H1 (cell line): ENCODE measurements around the gene CCDC51. TPM values are rescaled to one million over a fixed set of nuclear protein-coding genes. Genes with fewer than 3 reads are reported as not detected.

Experiments
- ATF3 ChIP-seq: IDR thresholded peaks from 2 replicates; pipeline ENCODE4 v1.6.1; 2011; ENCODE audit warnings: low read depth, mild to moderate bottlenecking, low read length; ENCODE audit not compliant: insufficient read depth
- BACH1 ChIP-seq: IDR thresholded peaks from 2 replicates; pipeline ENCODE4 v1.6.1; 2012; ENCODE audit warnings: low read length, improper control_type of control experiment
- CHD7 ChIP-seq: fragments of 300-600 bp; sonication (generic); IDR thresholded peaks from 2 replicates; pipeline ENCODE4 v1.7.1; 2012; ENCODE audit warnings: low read length, moderate library complexity, mild to moderate bottlenecking, inconsistent platforms; ENCODE audit not compliant: insufficient replicate concordance
- E2F6 ChIP-seq: IDR thresholded peaks from 2 replicates; pipeline ENCODE4 v1.6.1; 2012; ENCODE audit warnings: inconsistent platforms
- GTF2F1 ChIP-seq: IDR thresholded peaks from 2 replicates; pipeline ENCODE4 v1.6.1; 2012; ENCODE audit warnings: low read depth, low read length, improper control_type of control experiment, borderline replicate concordance
- MAX ChIP-seq: IDR thresholded peaks from 2 replicates; pipeline ENCODE4 v1.6.1; 2012; ENCODE audit warnings: inconsistent platforms
- NRF1 ChIP-seq: IDR thresholded peaks from 2 replicates; pipeline ENCODE4 v1.6.1; 2011; ENCODE audit warnings: mild to moderate bottlenecking, low read depth, low read length, improper control_type of control experiment
- RXRA ChIP-seq: IDR thresholded peaks from 2 replicates; pipeline ENCODE4 v1.6.1; 2011; ENCODE audit warnings: low read depth, mild to moderate bottlenecking, low read length, moderate library complexity; ENCODE audit not compliant: insufficient read depth
- SAP30 ChIP-seq: fragments of 300-600 bp; sonication (generic); IDR thresholded peaks from 2 replicates; pipeline ENCODE4 v1.7.1; 2012; ENCODE audit warnings: low read length, moderate library complexity, mild to moderate bottlenecking, inconsistent platforms; ENCODE audit not compliant: insufficient read depth, insufficient replicate concordance
- polyA plus RNA-seq, 7 experiments: library from polyadenylated mRNA; depleted of rRNA in 3 of 7; stranded (reverse) in 5 of 7; unstranded in 2 of 7; fragments of >200 nt in 5 of 7; fragments of 200-250 nt in 2 of 7; gene quantifications; 1 replicate in 5 of 7; 2 replicates in 1 of 7; 4 replicates in 1 of 7; pipeline versions ENCODE4 v1.2.1 to v1.2.3, GENCODE V29; 2011 to 2013; ENCODE audit warnings: missing spikeins in 2 of 7, mixed read lengths in 2 of 7
- total RNA-seq: library from RNA; stranded (reverse); fragmentation: NEBNext Ultra II Directional; extraction: Animal tissue kit (Norgen Biotek cat#: 25700); gene quantifications from 2 replicates; pipeline ENCODE4 v1.2.1, GENCODE V29; 2021

Gene CCDC51
- total and polyA plus RNA-seq, 2 of the 8 experiments (the other 6 are each of a cell fraction or from before 2014, with no cell fraction given), result 21.3 to 21.4 TPM

GRCh38 chr3:48400824-48401433 is 39.0 kb downstream of the CCDC51 start (continued):
- TF ChIP-seq E2F6, result no peak
- TF ChIP-seq NRF1, result no peak
- no peak for TF ChIP-seq GTF2F1
- no peak for TF ChIP-seq CHD7
- TF ChIP-seq RXRA, result no peak
- no peak for TF ChIP-seq ATF3
- TF ChIP-seq SAP30, result no peak
- TF ChIP-seq MAX, result no peak
- TF ChIP-seq BACH1, result no peak
